Skin epidermis (tissue), 12 donors: ENCODE results near the gene FBXL14.

Experiments
- H3K27ac ChIP-seq, 21 experiments: fragments of 200-600 bp; sonication (generic) in 11 of 21; one replicate each; pipeline ENCODE4 v1.5.0; 2020; ENCODE audit warnings: mild to moderate bottlenecking in 3 of 21, inconsistent platforms in 2 of 21, moderate library complexity in 2 of 21
- H3K4me3 ChIP-seq, 7 experiments: fragments of 200-600 bp; sonication (generic) in 2 of 7; one replicate each; pipeline ENCODE4 v1.5.0; 2020; ENCODE audit warnings: inconsistent platforms in 2 of 7, mild to moderate bottlenecking in 2 of 7, moderate library complexity in 1 of 7

Gene FBXL14

GRCh38 chr12:1529228-1529861, 65.0 kb downstream of the FBXL14 start:
- Histone ChIP-seq H3K27ac (peak overlapping the region in 1 of 21 experiments; percentile 0), H3K4me3 (peak overlapping the region in 5 of 7 experiments; percentile 29 to 59 (median 45))

GRCh38 chr12:1528791-1529190, 65.6 kb downstream of the FBXL14 start:
- H3K4me3 ChIP-seq: no peak overlapping the region
- H3K27ac ChIP-seq: no peak overlapping the region

- Histone ChIP-seq H3K4me3 (no peak overlapping the region), H3K27ac (no peak overlapping the region)
Measured at GRCh38 chr12:1527789-1528188, 66.6 kb downstream of the FBXL14 start.

- no peak overlapping the region for H3K27ac ChIP-seq
- no peak overlapping the region for H3K4me3 ChIP-seq
Measured at GRCh38 chr12:1525858-1526257, 68.5 kb downstream of the FBXL14 start.

- H3K4me3 ChIP-seq: no peak overlapping the region
- no peak overlapping the region for H3K27ac ChIP-seq
Measured at GRCh38 chr12:1523558-1524050, 70.8 kb downstream of the FBXL14 start.

- no peak overlapping the region for H3K4me3 ChIP-seq
- no peak overlapping the region for H3K27ac ChIP-seq
Measured at GRCh38 chr12:1523046-1523445, 71.3 kb downstream of the FBXL14 start.

- H3K27ac ChIP-seq: peak overlapping the region in 1 of 21 experiments; percentile 29
- no peak overlapping the region for H3K4me3 ChIP-seq
Measured at GRCh38 chr12:1519642-1520041, 74.7 kb downstream of the FBXL14 start.

GRCh38 chr12:1518591-1519516, 75.5 kb downstream of the FBXL14 start:
- H3K27ac ChIP-seq: peak overlapping the region in 4 of 21 experiments; percentile 9 to 50 (median 34)
- peak overlapping the region in 2 of 7 experiments; percentile 4 to 15 for H3K4me3 ChIP-seq

GRCh38 chr12:1517734-1518525, 76.5 kb downstream of the FBXL14 start:
- Histone ChIP-seq H3K27ac (peak overlapping the region in 2 of 21 experiments; percentile 26 to 41), H3K4me3 (no peak overlapping the region)

GRCh38 chr12:1517007-1517406, 77.4 kb downstream of the FBXL14 start:
- Histone ChIP-seq H3K4me3 (no peak overlapping the region), H3K27ac (peak overlapping the region in 1 of 21 experiments; percentile 22)
